ENCODE data around the gene LSM3.

The LSM3 gene

DNA sequence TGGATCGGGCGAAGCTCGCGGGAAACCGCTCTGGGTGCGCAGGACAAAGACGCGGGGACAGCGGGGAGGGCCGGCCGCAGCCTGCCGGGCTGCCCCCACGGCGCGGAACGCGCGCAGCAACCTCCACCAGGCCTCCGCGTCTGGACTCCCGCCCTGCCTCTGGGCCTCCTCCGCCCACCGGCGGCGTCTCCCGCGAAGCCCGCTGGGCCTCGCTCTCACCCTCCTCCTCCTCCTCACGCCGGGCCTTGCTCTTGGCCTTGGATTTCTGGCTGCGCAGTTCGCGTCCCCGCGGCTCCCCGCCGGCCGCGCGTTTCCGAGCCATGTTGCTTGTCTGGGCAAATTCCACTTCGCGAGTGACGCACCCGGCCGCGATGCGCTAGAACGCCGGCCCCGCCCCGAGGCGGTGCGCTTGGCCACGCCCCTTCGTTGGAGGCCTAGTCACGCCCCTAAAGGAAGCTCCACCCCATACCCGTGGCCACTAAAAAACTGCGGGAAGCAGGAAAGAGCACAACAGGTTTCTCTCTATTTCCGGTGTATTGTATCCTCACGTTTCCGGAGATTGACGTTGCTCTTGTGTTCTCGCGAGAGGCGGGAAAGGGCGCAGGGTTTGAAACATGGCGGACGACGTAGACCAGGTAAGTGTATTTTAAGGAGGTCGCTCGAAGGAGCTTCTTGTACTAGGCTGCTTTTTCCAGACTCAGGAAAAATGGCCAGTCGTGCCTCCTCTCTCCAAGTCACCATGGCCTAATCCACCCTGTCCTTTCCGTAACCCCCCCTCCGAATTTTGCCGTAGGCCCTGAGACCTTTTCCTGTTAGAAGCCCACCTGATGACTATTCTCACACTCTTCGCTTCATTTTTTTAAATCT is at the start of gene LSM3, which contains the start of gene XPC:
TSS of gene LSM3 (plus strand) at position 571 of the 867 bp plus-strand sequence. CDS start at position 615, 44 bp downstream.
TSS of gene XPC (minus strand) at position 355 of the 867 bp plus-strand sequence. CDS start at position 322, 33 bp downstream.
- H3K4me3 ChIP-seq (ENCODE audit: low read depth, low read length) = peak within 1 kb of the TSS; percentile 97
- peak within 1 kb of the TSS; percentile 86 for H3K27ac ChIP-seq (ENCODE audit: low read depth, low read length)
- H3K9ac ChIP-seq (ENCODE audit: low read depth, low read length) = peak within 1 kb of the TSS; percentile 96
- no peaks in the 10 kb centered on the region for H3K27me3 ChIP-seq (ENCODE audit: control insufficient read depth, insufficient read depth, low read length)
- peaks cover 27% of the 10 kb centered on the region for H3K36me3 ChIP-seq (ENCODE audit: control insufficient read depth, insufficient read depth, low read length)
- no peaks in the 10 kb centered on the region for H3K9me3 ChIP-seq (ENCODE audit: control insufficient read depth, insufficient read depth, low read length)
- H3K4me1 ChIP-seq (ENCODE audit: control insufficient read depth, insufficient read depth, low read length) = peaks cover 15% of the 10 kb centered on the region

DNA sequence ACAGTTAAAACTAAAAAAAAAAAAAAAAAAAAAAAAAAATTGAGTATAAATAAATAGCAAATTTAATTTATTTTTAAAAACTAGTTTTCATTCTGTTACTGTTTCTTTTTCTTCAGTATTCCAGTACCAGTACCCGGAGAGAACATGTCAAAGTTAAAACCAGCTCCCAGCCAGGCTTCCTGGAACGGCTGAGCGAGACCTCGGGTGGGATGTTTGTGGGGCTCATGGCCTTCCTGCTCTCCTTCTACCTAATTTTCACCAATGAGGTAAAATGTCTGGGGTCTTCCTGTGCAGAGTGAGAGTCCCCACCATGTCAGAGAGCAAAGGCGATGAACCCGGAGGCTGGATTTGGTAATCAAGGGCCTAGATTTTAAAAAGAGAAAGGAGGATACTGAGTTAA is 49.3 kb upstream of the LSM3 start:
- Histone ChIP-seq H3K4me1 (ENCODE audit: control insufficient read depth, insufficient read depth, low read length) (peaks cover 5% of the 10 kb centered on the region; the same call in 1 of the 2 replicates), H3K9me3 (ENCODE audit: control insufficient read depth, insufficient read depth, low read length) (no peaks in the 10 kb centered on the region), H3K36me3 (ENCODE audit: control insufficient read depth, insufficient read depth, low read length) (peaks cover 64% of the 10 kb centered on the region), H3K9ac (ENCODE audit: low read depth, low read length) (no peak overlapping the region), H3K4me3 (ENCODE audit: low read depth, low read length) (no peak overlapping the region), H3K27me3 (ENCODE audit: control insufficient read depth, insufficient read depth, low read length) (no peaks in the 10 kb centered on the region), H3K27ac (ENCODE audit: low read depth, low read length) (no peak overlapping the region)

DNA sequence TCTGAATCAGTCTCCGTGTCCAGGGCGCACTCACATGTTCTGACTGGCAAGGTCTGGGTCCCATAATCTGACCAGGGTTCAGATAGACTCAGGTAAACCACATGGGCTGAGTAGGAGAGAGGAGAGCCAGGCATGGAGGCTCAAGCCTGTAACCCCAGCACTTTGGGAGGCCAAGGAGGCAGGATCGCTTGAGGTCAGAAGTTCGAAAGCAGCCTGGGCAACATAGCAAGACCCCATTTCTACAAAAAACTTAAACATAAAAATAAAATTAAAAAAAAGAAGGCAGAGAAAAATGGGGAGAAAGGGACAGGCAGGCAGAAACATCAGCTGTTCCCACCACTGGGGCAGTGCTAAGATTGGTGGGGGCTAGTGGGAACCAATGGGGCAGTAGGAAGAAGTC is 48.4 kb upstream of the LSM3 start:
- Histone ChIP-seq H3K4me3 (ENCODE audit: low read depth, low read length) (no peak overlapping the region), H3K9me3 (ENCODE audit: control insufficient read depth, insufficient read depth, low read length) (no peaks in the 10 kb centered on the region), H3K36me3 (ENCODE audit: control insufficient read depth, insufficient read depth, low read length) (peaks cover 73% of the 10 kb centered on the region), H3K27ac (ENCODE audit: low read depth, low read length) (no peak overlapping the region), H3K9ac (ENCODE audit: low read depth, low read length) (no peak overlapping the region), H3K27me3 (ENCODE audit: control insufficient read depth, insufficient read depth, low read length) (no peaks in the 10 kb centered on the region), H3K4me1 (ENCODE audit: control insufficient read depth, insufficient read depth, low read length) (peaks cover 5% of the 10 kb centered on the region; the same call in 1 of the 2 replicates)

DNA sequence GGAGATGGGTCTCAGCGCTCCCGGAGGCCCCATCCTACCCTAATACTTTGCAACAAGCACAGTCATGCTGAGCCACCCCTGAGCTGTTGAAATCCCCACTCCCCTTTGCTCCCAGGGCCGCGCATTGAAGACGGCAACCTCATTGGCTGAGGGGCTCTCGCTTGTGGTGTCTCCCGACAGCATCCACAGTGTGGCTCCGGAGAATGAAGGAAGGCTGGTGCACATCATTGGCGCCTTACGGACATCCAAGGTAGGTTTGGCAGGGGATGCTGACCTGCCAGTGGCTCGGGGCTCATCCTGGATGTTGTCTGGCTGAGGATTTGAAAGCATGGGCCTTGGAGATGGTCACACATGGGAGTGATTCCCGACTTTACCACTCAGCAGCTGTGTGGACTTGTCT is 47.9 kb upstream of the LSM3 start:
- Histone ChIP-seq H3K4me3 (ENCODE audit: low read depth, low read length) (no peak overlapping the region), H3K27ac (ENCODE audit: low read depth, low read length) (no peak overlapping the region), H3K36me3 (ENCODE audit: control insufficient read depth, insufficient read depth, low read length) (peaks cover 78% of the 10 kb centered on the region), H3K9me3 (ENCODE audit: control insufficient read depth, insufficient read depth, low read length) (no peaks in the 10 kb centered on the region), H3K9ac (ENCODE audit: low read depth, low read length) (no peak overlapping the region), H3K4me1 (ENCODE audit: control insufficient read depth, insufficient read depth, low read length) (peaks cover 5% of the 10 kb centered on the region; the same call in 1 of the 2 replicates), H3K27me3 (ENCODE audit: control insufficient read depth, insufficient read depth, low read length) (no peaks in the 10 kb centered on the region)

DNA sequence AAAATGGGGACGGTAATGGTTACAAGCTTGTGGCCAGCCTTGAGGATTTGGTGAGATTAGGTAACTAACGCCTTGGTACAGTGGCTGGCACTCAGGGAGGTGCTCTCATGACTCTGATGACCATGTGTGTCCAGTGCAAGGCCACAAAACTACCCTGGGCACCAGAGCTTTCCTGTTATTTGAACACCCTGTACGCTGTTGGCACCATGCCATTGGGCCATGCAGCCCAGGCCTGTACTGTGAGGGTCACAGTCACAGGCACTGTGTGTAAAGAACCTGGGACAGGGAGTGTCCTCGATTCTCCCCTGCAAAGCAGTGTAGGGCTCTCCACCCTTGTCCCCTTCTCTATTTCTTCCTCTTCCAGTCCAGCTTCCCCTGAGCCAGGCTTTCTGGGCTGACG is 47.5 kb upstream of the LSM3 start:
- H3K27ac ChIP-seq (ENCODE audit: low read depth, low read length) = no peak overlapping the region
- no peak overlapping the region for H3K4me3 ChIP-seq (ENCODE audit: low read depth, low read length)
- peaks cover 2% of the 10 kb centered on the region; the same call in 1 of the 2 replicates for H3K4me1 ChIP-seq (ENCODE audit: control insufficient read depth, insufficient read depth, low read length)
- H3K27me3 ChIP-seq (ENCODE audit: control insufficient read depth, insufficient read depth, low read length) = no peaks in the 10 kb centered on the region
- H3K36me3 ChIP-seq (ENCODE audit: control insufficient read depth, insufficient read depth, low read length) = peaks cover 82% of the 10 kb centered on the region
- no peak overlapping the region for H3K9ac ChIP-seq (ENCODE audit: low read depth, low read length)
- H3K9me3 ChIP-seq (ENCODE audit: control insufficient read depth, insufficient read depth, low read length) = no peaks in the 10 kb centered on the region

DNA sequence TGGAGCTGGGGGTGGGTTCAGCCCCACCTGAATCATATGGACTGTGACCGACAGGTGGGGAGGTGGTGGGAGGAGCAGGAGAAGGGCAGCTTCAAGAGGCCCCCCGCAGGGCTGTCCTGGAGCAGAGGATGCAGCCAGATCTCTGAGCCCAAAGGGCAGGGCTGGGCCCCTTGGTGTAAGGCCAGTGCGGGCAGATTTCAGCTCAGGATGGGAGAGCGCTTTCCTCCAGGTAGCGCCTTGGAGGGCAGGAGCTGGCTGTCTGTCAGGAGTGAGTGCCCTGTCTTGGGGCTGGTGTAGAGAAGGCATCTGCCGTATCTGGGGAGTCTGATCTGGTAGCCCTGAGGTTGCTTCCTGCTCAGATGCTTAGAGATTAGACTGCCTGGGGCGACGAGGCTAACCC is 46.5 kb upstream of the LSM3 start:
- Histone ChIP-seq H3K4me3 (ENCODE audit: low read depth, low read length) (no peak overlapping the region), H3K9ac (ENCODE audit: low read depth, low read length) (no peak overlapping the region), H3K27ac (ENCODE audit: low read depth, low read length) (no peak overlapping the region), H3K4me1 (ENCODE audit: control insufficient read depth, insufficient read depth, low read length) (no peaks in the 10 kb centered on the region), H3K9me3 (ENCODE audit: control insufficient read depth, insufficient read depth, low read length) (no peaks in the 10 kb centered on the region), H3K27me3 (ENCODE audit: control insufficient read depth, insufficient read depth, low read length) (no peaks in the 10 kb centered on the region), H3K36me3 (ENCODE audit: control insufficient read depth, insufficient read depth, low read length) (peaks cover 92% of the 10 kb centered on the region)

DNA sequence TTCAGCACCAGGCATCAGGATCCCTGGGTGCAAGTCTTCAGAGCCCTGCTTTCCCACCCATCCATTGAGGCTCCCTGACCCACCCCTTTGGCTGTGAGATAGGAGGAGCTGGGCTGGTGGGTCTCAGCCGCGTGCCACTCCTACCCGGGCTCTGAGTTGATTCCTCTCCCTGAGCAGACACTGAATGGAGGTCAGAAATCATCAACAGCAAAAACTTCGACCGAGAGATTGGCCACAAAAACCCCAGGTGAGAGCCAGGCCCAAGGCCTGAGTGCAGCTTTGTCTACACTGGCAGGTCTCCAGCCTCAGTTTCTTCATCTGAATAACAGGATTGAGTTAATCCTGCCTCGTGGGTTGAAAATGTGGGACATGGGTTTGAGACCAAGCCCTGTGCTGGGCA is 45.9 kb upstream of the LSM3 start:
- Histone ChIP-seq H3K4me1 (ENCODE audit: control insufficient read depth, insufficient read depth, low read length) (no peaks in the 10 kb centered on the region), H3K27me3 (ENCODE audit: control insufficient read depth, insufficient read depth, low read length) (no peaks in the 10 kb centered on the region), H3K36me3 (ENCODE audit: control insufficient read depth, insufficient read depth, low read length) (peaks cover 92% of the 10 kb centered on the region), H3K9ac (ENCODE audit: low read depth, low read length) (no peak overlapping the region), H3K9me3 (ENCODE audit: control insufficient read depth, insufficient read depth, low read length) (no peaks in the 10 kb centered on the region), H3K4me3 (ENCODE audit: low read depth, low read length) (no peak overlapping the region), H3K27ac (ENCODE audit: low read depth, low read length) (no peak overlapping the region)

DNA sequence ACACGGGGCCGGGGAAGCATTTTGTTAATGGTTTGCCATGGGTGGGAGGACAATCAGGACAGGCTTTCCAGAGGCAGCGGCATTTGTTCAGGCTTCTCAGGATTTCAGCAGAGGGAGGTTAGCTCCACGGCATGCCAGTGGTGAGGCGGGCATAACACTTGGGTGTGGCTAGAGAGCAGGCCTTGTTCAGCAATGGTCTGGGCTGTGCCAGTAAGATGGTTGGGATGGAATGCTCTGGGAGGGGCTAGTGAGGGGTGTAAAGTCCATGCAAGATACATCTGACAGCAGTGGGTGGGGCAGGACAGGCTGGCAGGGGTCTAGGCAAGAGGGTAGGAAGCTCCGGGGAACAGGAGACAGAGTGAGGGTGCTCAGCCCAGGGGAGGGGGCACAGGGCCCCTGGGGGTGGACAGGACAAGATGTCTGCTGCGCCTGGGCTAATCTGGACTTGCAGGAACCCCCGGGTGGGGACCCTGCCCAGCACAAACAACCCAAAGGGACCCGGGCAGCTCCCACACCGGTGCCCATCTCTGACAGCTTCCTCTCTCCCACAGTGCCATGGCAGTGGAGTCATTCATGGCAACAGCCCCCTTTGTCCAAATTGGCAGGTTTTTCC is 45.3 kb upstream of the LSM3 start:
- H3K36me3 ChIP-seq (ENCODE audit: control insufficient read depth, insufficient read depth, low read length) = peaks cover 90% of the 10 kb centered on the region
- H3K4me1 ChIP-seq (ENCODE audit: control insufficient read depth, insufficient read depth, low read length) = no peaks in the 10 kb centered on the region
- no peak overlapping the region for H3K27ac ChIP-seq (ENCODE audit: low read depth, low read length)
- no peaks in the 10 kb centered on the region for H3K9me3 ChIP-seq (ENCODE audit: control insufficient read depth, insufficient read depth, low read length)
- H3K27me3 ChIP-seq (ENCODE audit: control insufficient read depth, insufficient read depth, low read length) = no peaks in the 10 kb centered on the region
- no peak overlapping the region for H3K4me3 ChIP-seq (ENCODE audit: low read depth, low read length)
- no peak overlapping the region for H3K9ac ChIP-seq (ENCODE audit: low read depth, low read length)

DNA sequence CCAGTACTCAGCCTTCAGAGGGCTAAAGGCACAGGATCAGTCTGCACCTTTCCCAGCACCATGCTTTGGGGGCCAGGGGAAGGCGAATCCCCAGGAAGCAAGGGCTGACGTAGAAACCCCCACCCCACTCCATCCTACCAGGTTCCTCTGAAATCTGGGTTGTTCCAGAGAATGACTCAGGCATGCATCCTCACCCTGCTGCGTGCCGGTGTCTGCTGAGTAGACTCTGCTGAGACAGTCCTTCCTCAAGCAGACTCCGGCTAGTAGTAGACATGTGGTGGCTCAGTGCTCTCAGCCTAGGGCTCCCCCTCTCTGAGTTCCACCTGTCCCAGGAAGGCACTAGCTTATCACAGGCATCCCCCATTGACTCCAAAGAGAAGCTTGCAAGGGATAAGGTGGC is 44.7 kb upstream of the LSM3 start:
- H3K4me3 ChIP-seq (ENCODE audit: low read depth, low read length) = no peak overlapping the region
- no peak overlapping the region for H3K9ac ChIP-seq (ENCODE audit: low read depth, low read length)
- peaks cover 90% of the 10 kb centered on the region for H3K36me3 ChIP-seq (ENCODE audit: control insufficient read depth, insufficient read depth, low read length)

DNA sequence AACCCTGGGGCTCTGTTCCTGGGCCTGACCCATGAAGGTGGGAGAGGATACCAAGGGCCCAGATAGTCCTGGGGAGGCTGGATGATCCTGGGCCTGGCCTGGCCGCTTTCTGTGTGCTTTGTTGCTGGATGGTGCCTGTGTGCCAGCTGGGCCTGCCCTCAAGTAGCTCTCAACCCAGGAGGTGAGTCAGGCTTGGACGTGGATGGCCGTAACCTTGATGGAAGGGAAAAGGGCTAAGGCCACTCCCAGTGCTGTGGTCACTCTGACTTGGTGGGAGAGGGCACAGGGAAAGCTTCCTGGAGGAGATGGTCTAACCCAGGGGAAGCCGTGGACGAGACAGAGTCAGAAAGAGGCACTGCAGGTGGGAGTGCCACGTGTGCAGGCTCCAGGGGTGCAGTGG is 44.3 kb upstream of the LSM3 start:
- Histone ChIP-seq H3K27ac (ENCODE audit: low read depth, low read length) (no peak overlapping the region), H3K9me3 (ENCODE audit: control insufficient read depth, insufficient read depth, low read length) (no peaks in the 10 kb centered on the region), H3K4me3 (ENCODE audit: low read depth, low read length) (no peak overlapping the region), H3K27me3 (ENCODE audit: control insufficient read depth, insufficient read depth, low read length) (no peaks in the 10 kb centered on the region), H3K4me1 (ENCODE audit: control insufficient read depth, insufficient read depth, low read length) (no peaks in the 10 kb centered on the region), H3K36me3 (ENCODE audit: control insufficient read depth, insufficient read depth, low read length) (peaks cover 91% of the 10 kb centered on the region), H3K9ac (ENCODE audit: low read depth, low read length) (no peak overlapping the region)

More for the DNA sequence above, 44.7 kb upstream of the LSM3 start:
- no peak overlapping the region for H3K27ac ChIP-seq (ENCODE audit: low read depth, low read length)
- no peaks in the 10 kb centered on the region for H3K4me1 ChIP-seq (ENCODE audit: control insufficient read depth, insufficient read depth, low read length)
- H3K27me3 ChIP-seq (ENCODE audit: control insufficient read depth, insufficient read depth, low read length) = no peaks in the 10 kb centered on the region
- no peaks in the 10 kb centered on the region for H3K9me3 ChIP-seq (ENCODE audit: control insufficient read depth, insufficient read depth, low read length)

DNA sequence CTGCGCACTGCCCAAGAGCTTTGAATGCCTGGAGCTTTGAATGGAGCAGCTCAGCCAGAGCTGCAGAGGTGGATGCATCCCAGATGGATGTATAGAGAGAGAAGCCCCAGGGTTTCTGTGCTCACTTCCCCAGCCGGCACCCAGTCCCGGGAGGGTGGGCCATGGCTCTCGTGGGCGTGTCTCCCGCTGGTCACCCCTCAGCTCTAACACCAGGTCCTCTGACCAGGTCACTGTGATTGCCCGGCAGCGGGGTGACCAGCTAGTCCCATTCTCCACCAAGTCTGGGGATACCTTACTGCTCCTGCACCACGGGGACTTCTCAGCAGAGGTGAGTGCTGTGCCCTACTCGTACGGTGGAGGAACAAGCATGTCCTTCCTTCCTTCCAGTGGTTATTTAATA is 43.0 kb upstream of the LSM3 start:
- Histone ChIP-seq H3K36me3 (ENCODE audit: control insufficient read depth, insufficient read depth, low read length) (peaks cover 91% of the 10 kb centered on the region), H3K9me3 (ENCODE audit: control insufficient read depth, insufficient read depth, low read length) (no peaks in the 10 kb centered on the region), H3K27ac (ENCODE audit: low read depth, low read length) (no peak overlapping the region), H3K4me1 (ENCODE audit: control insufficient read depth, insufficient read depth, low read length) (no peaks in the 10 kb centered on the region), H3K9ac (ENCODE audit: low read depth, low read length) (no peak overlapping the region), H3K27me3 (ENCODE audit: control insufficient read depth, insufficient read depth, low read length) (no peaks in the 10 kb centered on the region), H3K4me3 (ENCODE audit: low read depth, low read length) (no peak overlapping the region)
